ENCODE data around the gene NELFB.

NELFB gene

DNA sequence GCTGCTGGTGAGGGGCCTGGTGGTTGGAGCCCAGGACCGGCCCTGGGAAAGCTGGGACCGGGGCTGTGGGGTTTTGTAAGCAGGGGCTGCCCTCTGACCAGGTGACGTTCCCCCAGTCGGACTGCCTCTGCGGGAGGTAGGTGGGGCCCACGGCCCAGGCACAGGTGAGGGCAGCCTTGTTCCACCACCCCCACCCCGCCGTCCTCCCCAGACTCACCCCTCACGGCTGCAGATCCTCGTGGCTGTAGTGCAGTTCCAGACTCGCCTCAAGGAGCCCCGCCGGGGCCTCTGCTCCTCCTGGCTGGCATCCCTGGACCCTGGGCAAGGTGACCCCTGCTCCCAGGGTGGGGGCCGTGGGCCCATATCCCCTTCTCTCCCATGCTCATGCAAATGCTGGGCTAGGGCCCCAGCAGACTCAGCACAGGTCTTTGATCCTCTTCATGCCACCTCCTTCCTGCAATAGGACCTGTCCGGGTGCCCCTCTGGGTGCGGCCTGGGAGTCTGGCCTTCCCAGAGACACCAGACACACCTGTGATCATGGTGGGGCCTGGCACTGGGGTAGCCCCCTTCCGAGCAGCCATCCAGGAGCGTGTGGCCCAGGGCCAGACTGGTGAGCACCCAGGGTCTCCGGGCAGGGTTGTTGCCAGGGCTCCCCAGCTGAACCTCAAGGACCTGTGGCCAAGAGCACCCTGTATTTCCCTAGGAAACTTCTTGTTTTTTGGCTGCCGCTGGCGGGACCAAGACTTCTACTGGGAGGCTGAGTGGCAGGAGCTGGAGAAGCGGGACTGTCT, 39.7 kb upstream of the NELFB start:
- no peak for DNase-seq (ENCODE audit: low spot score)
- TF ChIP-seq, protein P1, sequence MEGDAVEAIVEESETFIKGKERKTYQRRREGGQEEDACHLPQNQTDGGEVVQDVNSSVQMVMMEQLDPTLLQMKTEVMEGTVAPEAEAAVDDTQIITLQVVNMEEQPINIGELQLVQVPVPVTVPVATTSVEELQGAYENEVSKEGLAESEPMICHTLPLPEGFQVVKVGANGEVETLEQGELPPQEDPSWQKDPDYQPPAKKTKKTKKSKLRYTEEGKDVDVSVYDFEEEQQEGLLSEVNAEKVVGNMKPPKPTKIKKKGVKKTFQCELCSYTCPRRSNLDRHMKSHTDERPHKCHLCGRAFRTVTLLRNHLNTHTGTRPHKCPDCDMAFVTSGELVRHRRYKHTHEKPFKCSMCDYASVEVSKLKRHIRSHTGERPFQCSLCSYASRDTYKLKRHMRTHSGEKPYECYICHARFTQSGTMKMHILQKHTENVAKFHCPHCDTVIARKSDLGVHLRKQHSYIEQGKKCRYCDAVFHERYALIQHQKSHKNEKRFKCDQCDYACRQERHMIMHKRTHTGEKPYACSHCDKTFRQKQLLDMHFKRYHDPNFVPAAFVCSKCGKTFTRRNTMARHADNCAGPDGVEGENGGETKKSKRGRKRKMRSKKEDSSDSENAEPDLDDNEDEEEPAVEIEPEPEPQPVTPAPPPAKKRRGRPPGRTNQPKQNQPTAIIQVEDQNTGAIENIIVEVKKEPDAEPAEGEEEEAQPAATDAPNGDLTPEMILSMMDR (IDR thresholded peaks at IDR 0.05; ENCODE audit: borderline replicate concordance, control extremely low read depth, extremely low read depth, insufficient read depth, missing control alignments), result no peak
- in situ Hi-C loops (cut with MboI; ENCODE audit: low sequenced_read_pairs, unreplicated experiment), result no loop called here

DNA sequence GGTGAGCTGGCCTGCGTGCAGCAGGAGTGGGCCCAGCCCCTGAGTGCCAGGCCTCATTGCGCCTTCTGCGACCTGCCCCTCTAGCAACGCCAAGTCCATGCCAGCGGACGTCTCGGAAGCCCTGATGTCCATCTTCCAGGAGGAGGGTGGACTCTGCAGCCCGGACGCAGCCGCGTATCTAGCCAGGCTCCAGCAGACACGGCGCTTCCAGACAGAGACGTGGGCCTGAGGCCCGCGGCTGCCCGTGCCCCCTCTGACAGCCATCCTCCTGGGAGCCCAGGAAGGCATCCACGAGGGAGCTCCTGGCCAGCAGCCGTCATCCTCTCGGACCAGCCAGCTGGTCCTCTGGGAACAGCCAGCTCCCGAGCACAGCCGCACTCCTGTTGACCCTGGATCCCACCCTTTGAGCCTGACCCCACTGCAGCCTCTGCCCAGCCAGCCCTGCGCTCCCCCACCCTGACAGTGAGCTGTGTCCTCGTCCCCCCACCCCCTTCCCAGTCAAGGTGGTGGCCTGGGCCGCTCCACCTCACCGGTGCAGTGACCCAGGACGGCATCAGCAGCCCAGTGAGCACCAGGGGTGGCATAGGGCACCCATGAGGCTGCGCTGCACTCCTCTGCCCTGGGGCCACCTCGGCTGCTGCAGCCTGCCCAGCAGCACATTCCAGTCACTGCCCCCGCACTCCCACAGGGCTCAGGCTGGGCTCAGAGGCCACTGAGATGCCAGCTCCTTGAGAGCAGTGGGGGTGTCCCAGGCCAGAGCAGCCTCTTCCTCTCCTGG, 38.8 kb upstream of the NELFB start:
- TF ChIP-seq, protein P1 (IDR thresholded peaks at IDR 0.05; ENCODE audit: borderline replicate concordance, control extremely low read depth, extremely low read depth, insufficient read depth, missing control alignments), result no peak
- in situ Hi-C loops (cut with MboI; ENCODE audit: low sequenced_read_pairs, unreplicated experiment), result no loop called here
- DNase-seq (ENCODE audit: low spot score), result no peak

DNA sequence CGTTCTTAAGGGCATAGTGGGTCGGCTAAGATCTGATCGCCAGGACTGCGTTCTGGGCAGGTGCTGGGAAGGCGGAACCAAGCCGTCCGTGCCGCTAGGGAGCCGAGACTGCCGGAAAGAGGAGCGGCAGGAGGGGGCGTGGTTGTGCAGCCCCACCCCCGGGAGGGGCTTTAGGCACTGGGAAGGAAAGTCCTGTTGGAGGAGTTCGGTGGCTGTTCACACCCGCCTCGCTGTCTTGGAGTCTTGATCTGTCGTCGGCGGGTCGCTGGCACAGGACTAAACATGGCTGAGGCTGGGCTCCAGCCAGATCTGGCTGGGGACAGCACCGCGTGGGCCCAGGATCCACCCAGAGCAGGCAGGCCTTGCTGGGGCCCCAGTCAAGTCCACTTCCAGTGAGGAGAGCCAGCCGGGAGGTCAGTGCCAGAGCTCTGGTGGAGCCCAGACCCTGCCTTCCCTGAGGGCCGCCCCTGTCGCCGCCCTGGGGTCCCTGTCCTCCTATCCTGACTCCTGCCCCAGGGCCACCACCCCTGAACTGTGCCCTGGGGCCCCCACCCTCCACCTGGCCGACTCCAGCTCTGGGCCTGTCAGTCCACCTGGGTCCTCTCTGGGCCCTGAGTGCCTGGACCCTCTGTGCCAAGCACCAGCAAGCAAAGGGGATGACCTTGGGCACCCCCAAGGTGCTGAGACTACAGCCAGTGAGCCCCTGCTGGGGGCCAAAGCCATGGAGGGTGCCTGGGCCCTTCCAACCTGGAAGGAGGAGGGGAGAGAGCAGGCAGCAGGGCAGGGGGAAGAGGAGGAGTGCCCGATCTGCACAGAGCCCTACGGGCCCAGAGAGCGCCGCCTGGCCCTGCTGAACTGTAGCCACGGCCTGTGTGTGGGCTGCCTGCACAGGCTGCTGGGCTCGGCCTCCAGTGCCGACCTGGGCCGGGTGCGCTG, 37.6 kb upstream of the NELFB start:
- no peak for DNase-seq (ENCODE audit: low spot score)
- in situ Hi-C loops (cut with MboI; ENCODE audit: low sequenced_read_pairs, unreplicated experiment), result no loop called here
- TF ChIP-seq, protein P1 (IDR thresholded peaks at IDR 0.05; ENCODE audit: borderline replicate concordance, control extremely low read depth, extremely low read depth, insufficient read depth, missing control alignments), result no peak

DNA sequence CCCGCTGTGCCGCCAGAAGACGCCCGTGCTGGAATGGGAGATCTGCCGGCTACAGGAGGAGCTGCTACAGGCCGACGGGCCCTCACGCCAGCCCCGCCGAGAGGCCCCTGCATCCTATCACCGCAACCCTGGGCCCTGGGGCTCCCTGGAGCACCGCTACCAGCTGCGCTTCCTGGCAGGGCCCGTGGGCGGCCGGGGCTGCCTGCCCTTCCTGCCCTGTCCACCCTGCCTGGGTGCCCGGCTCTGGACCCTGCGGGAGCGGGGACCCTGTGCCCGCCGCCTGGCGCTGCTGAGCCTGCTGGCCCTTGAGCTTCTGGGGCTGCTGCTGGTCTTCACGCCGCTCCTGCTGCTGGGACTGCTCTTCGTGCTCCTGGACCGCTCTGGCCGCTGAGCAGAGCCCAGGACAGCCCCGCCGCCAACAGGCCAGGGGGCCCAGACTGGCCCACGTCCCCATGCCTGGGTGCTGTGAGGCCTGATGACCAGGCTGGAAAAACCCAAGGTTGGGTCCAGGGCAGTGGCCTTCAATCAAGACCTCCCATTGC, 36.8 kb upstream of the NELFB start:
- TF ChIP-seq, protein P1 (IDR thresholded peaks at IDR 0.05; ENCODE audit: borderline replicate concordance, control extremely low read depth, extremely low read depth, insufficient read depth, missing control alignments), result no peak
- in situ Hi-C loops (cut with MboI; ENCODE audit: low sequenced_read_pairs, unreplicated experiment), result no loop called here
- no peak for DNase-seq (ENCODE audit: low spot score)

DNA sequence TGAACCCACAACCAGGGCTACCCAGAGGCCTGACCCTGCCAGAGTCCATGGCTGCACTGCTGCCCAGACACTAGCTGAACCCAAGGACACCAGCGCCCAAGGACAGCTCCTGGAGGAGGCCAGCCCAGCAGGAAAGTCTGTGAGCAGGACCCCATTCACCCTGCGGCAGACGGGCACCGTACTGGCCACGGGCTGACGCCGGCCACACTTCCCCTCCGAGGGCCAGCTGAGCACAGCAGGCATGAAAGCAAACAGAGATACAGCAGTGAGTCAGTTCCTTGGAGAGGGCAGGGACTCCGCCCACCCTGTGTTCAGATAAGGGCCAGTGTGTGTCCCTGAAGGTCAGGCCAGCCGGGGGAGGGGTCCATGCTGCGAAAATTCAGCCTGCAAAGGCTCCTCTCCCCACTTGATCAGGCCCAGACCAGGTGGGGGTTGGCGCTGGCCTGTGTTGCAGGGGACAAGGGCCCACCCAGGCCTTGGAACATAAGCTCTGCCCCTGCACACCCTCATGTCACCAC, 36.3 kb upstream of the NELFB start:
- TF ChIP-seq, protein P1 (IDR thresholded peaks at IDR 0.05; ENCODE audit: borderline replicate concordance, control extremely low read depth, extremely low read depth, insufficient read depth, missing control alignments), result no peak
- in situ Hi-C loops (cut with MboI; ENCODE audit: low sequenced_read_pairs, unreplicated experiment), result no loop called here
- no peak for DNase-seq (ENCODE audit: low spot score)

All from GM13976 (cell line).